ENCODE results near the gene USE1.

DNA sequence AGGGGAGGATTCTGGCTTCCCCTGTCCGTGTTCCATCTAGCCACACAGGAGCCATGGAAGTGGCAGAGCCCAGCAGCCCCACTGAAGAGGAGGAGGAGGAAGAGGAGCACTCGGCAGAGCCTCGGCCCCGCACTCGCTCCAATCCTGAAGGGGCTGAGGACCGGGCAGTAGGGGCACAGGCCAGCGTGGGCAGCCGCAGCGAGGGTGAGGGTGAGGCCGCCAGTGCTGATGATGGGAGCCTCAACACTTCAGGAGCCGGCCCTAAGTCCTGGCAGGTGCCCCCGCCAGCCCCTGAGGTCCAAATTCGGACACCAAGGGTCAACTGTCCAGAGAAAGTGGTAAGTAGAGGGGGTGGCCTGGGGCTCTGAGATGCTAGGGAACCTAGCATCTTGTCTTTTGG, 53.6 kb downstream of the USE1 start:
- TF ChIP-seq, protein P1, sequence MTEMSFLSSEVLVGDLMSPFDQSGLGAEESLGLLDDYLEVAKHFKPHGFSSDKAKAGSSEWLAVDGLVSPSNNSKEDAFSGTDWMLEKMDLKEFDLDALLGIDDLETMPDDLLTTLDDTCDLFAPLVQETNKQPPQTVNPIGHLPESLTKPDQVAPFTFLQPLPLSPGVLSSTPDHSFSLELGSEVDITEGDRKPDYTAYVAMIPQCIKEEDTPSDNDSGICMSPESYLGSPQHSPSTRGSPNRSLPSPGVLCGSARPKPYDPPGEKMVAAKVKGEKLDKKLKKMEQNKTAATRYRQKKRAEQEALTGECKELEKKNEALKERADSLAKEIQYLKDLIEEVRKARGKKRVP (CRISPR knock-in tag; IDR thresholded peaks at IDR 0.05) = no peak
- TF ChIP-seq KDM1A (IDR thresholded peaks at IDR 0.05) = no peak

All from K562 (cell line).